GM18526 (cell line): ENCODE data around the gene RORC.

ENCODE experiments used
- POLR2A ChIP-seq: IDR thresholded peaks from 3 replicates; pipeline ENCODE4 v1.6.1; 2011; ENCODE audit not compliant: insufficient read length; ENCODE audit errors: extremely low read depth

RORC gene

GRCh38 chr1:151835596-151835995 is 4.0 kb upstream of the RORC start:
- TF ChIP-seq POLR2A, result no peak

GRCh38 chr1:151834239-151834638 is 2.6 kb upstream of the RORC start:
- no peak for TF ChIP-seq POLR2A

GRCh38 chr1:151833172-151833900 is 1.7 kb upstream of the RORC start:
- TF ChIP-seq POLR2A, result no peak

- no peak for TF ChIP-seq POLR2A
Observed at GRCh38 chr1:151832318-151832980, 847 bp upstream of the RORC start.

- TF ChIP-seq POLR2A, result no peak
Observed at GRCh38 chr1:151831256-151831591, 378 bp downstream of the RORC start.

GRCh38 chr1:151830055-151830454 is 1.5 kb downstream of the RORC start:
- no peak for TF ChIP-seq POLR2A

GRCh38 chr1:151829352-151830046 is 2.1 kb downstream of the RORC start:
- TF ChIP-seq POLR2A, result no peak

- TF ChIP-seq POLR2A, result no peak
Observed at GRCh38 chr1:151828921-151829320, 2.7 kb downstream of the RORC start.

GRCh38 chr1:151827853-151828252 is 3.7 kb downstream of the RORC start:
- no peak for TF ChIP-seq POLR2A

- no peak for TF ChIP-seq POLR2A
Observed at GRCh38 chr1:151825751-151826660, 5.6 kb downstream of the RORC start.

- TF ChIP-seq POLR2A, result no peak
Observed at GRCh38 chr1:151825204-151825603, 6.4 kb downstream of the RORC start.

- TF ChIP-seq POLR2A, result no peak
Observed at GRCh38 chr1:151823175-151823574, 8.4 kb downstream of the RORC start.

GRCh38 chr1:151822404-151822803 is 9.2 kb downstream of the RORC start:
- no peak for TF ChIP-seq POLR2A

GRCh38 chr1:151820940-151821339 is 10.7 kb downstream of the RORC start:
- TF ChIP-seq POLR2A, result no peak

GRCh38 chr1:151819976-151820623 is 11.5 kb downstream of the RORC start:
- TF ChIP-seq POLR2A, result no peak
